ENCODE results near the gene HINT1. TPM values are rescaled to one million over a fixed set of nuclear protein-coding genes. Genes with fewer than 3 reads are reported as not detected.

HINT1 gene
- total RNA-seq, 1 experiment from 2014 or later, result 249 TPM

DNA sequence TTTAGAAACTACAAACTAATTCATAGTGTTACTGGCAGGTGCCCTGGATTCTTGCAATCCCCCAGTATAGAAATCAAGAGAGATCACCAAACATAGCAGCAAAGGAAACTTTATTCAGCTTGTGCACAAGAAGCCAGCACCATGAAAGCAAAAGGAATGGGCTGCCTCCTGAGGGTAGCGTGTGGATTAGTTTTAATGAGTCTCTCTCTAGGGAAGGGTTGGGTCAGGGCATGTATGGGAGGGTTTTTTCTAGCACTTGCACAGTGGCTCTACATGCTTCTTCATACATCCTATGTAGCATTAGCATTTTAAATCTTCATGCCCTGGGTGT lies 44.1 kb upstream of the HINT1 start:
- Mint-ChIP-seq H3K27me3 (ENCODE audit: low read depth) (no peaks in the 10 kb centered on the region), H3K27ac (no peak overlapping the region), H3K36me3 (ENCODE audit: insufficient read depth in 1 of 3, low read depth in 3 of 3) (no peaks in the 10 kb centered on the region), H3K4me3 (no peak overlapping the region), H3K4me1 (peaks cover 12 to 27% of the 10 kb centered on the region in 2 experiments), H3K9me3 (no peaks in the 10 kb centered on the region; a peak in 1 of 5 replicates)
- Histone ChIP-seq H3K9ac (ENCODE audit: extremely low read depth, insufficient read length, low read length) (no peak overlapping the region), H3K4me2 (ENCODE audit: insufficient read depth, insufficient read length, low read length) (no peak overlapping the region), H2AFZ (ENCODE audit: low read length) (no peak overlapping the region), H3K9me3 (ENCODE audit: control insufficient read depth, low read depth, low read length) (no peaks in the 10 kb centered on the region), H3K56ac (ENCODE audit: insufficient read length, low read depth, low read length) (no peak overlapping the region), H3K18ac (ENCODE audit: insufficient read length, low read depth, low read length) (no peak overlapping the region), H3K14ac (ENCODE audit: insufficient read depth, low read length) (no peak overlapping the region), H3K4ac (ENCODE audit: low read depth, low read length) (no peak overlapping the region), H3K27ac (ENCODE audit: insufficient read length, low read depth, low read length) (no peak overlapping the region), H3K23ac (ENCODE audit: insufficient read length, low read depth, low read length) (no peak overlapping the region), H4K5ac (ENCODE audit: insufficient read length, low read depth, low read length) (no peak overlapping the region), H2BK12ac (ENCODE audit: insufficient read length, low read depth, low read length) (no peak overlapping the region), H3K23me2 (ENCODE audit: insufficient read length, low read depth, low read length, poor library complexity, severe bottlenecking) (no peaks in the 10 kb centered on the region), H2AK5ac (ENCODE audit: insufficient read length, low read length) (no peak overlapping the region), H4K20me1 (ENCODE audit: control insufficient read depth, insufficient read depth, insufficient read length) (no peaks in the 10 kb centered on the region), H3K79me2 (ENCODE audit: insufficient read depth, low read length) (no peaks in the 10 kb centered on the region), H4K8ac (replicated peaks; ENCODE audit: insufficient read length, low read depth, low read length) (no peak overlapping the region), H2BK20ac (ENCODE audit: low read depth, low read length, poor library complexity, severe bottlenecking) (no peak overlapping the region), H3K79me1 (ENCODE audit: insufficient read depth, low read depth, low read length, poor library complexity, severe bottlenecking) (no peaks in the 10 kb centered on the region), H2BK120ac (ENCODE audit: low read depth, low read length, poor library complexity, severe bottlenecking) (no peak overlapping the region), H3K27me3 (ENCODE audit: insufficient read depth, low read length) (no peaks in the 10 kb centered on the region), H2BK15ac (ENCODE audit: low read depth, low read length) (no peak overlapping the region), H3K4me1 (ENCODE audit: insufficient read depth, low read length) (no peaks in the 10 kb centered on the region; the same call in 1 of the 2 replicates), H4K91ac (ENCODE audit: insufficient read length, low read depth, low read length) (no peak overlapping the region), H2BK5ac (ENCODE audit: insufficient read length, low read length) (no peak overlapping the region), H3T11ph (ENCODE audit: low read length) (no peak overlapping the region)
- no CpG with 5 or more reads among the region's 1 CpG for WGBS (ENCODE audit: extremely low coverage, insufficient read length, low lambda C conversion rate)
- TF ChIP-seq, protein P1, sequence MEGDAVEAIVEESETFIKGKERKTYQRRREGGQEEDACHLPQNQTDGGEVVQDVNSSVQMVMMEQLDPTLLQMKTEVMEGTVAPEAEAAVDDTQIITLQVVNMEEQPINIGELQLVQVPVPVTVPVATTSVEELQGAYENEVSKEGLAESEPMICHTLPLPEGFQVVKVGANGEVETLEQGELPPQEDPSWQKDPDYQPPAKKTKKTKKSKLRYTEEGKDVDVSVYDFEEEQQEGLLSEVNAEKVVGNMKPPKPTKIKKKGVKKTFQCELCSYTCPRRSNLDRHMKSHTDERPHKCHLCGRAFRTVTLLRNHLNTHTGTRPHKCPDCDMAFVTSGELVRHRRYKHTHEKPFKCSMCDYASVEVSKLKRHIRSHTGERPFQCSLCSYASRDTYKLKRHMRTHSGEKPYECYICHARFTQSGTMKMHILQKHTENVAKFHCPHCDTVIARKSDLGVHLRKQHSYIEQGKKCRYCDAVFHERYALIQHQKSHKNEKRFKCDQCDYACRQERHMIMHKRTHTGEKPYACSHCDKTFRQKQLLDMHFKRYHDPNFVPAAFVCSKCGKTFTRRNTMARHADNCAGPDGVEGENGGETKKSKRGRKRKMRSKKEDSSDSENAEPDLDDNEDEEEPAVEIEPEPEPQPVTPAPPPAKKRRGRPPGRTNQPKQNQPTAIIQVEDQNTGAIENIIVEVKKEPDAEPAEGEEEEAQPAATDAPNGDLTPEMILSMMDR (conservative IDR thresholded peaks at IDR 0.05), result no peak
- DNase-seq, result no peak

All from H9 (cell line).